BJ (cell line): ENCODE data around the gene RS1. TPM values are rescaled to one million over a fixed set of nuclear protein-coding genes. Genes with fewer than 3 reads are reported as not detected.

Experiments used
- CTCF ChIA-PET: fragments of 350-600 bp; formaldehyde crosslinking; extraction: SDS; loops from one replicate; lab custom pipeline; 2021; ENCODE audit warnings: antibody characterized with exemption, inconsistent platforms; lab: Yijun Ruan, JAX
- POLR2A ChIA-PET: fragments of 300-600 bp; sonication (Branson Sonifier 250); formaldehyde crosslinking; extraction: SDS; loops from one replicate; lab custom pipeline; 2021; ENCODE audit warnings: antibody characterized with exemption; lab: Charles Lee
- DNase-seq: peaks from one replicate; pipeline ENCODE4 v3.0.0-alpha.2; 2011; ENCODE audit warnings: low read depth
- H3K27me3 ChIP-seq: 2 replicates; pipeline ENCODE4 v1.6.0; 2011; ENCODE audit warnings: low read length; ENCODE audit not compliant: control insufficient read depth, insufficient read depth
- H3K36me3 ChIP-seq: 2 replicates; pipeline ENCODE4 v1.5.1; 2011; ENCODE audit warnings: low read length; ENCODE audit not compliant: control insufficient read depth, insufficient read depth
- H3K4me3 ChIP-seq: 2 replicates; pipeline ENCODE4 v1.5.1; 2011; ENCODE audit warnings: low read depth, mild to moderate bottlenecking, control low read depth, low read length
- polyA plus RNA-seq: library from polyadenylated mRNA; depleted of rRNA; stranded (reverse); fragments of >200 nt; gene quantifications from 2 replicates; pipeline ENCODE4 v1.2.3, GENCODE V29; 2011
- TF ChIP-seq, protein P1 (sequence below): IDR thresholded peaks from 2 replicates; pipeline ENCODE4 v1.5.1; 2011; ENCODE audit warnings: low read depth, mild to moderate bottlenecking, control low read depth, inconsistent platforms, low read length, moderate library complexity; ENCODE audit not compliant: insufficient read depth

Gene RS1
- polyA plus RNA-seq, 1 experiment, result not detected

DNA sequence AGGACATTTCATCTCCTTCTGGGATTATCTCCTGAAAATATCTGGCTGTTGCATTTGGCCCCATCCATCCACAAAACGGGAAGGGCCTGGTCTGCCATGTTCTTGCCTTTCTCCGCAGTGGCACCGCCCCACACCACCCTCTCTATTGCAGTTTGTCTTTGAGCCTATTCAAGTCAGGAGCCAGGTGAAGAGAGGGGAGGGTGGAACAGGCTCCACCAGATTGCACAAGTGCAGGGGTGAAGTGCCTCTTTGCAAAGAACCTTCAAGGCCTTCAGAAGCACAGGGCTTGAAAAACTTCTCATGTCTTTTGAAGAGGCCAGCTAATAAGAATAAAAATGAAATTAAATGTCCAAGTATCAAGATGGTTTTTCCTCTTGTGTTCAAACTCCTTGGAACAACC is 28.7 kb downstream of the RS1 start:
- ChIA-PET POLR2A (no interaction called here), CTCF (no interaction called here)
- Histone ChIP-seq H3K36me3 (no peaks in the 10 kb centered on the region), H3K27me3 (no peaks in the 10 kb centered on the region), H3K4me3 (no peak overlapping the region)
- TF ChIP-seq, protein P1, sequence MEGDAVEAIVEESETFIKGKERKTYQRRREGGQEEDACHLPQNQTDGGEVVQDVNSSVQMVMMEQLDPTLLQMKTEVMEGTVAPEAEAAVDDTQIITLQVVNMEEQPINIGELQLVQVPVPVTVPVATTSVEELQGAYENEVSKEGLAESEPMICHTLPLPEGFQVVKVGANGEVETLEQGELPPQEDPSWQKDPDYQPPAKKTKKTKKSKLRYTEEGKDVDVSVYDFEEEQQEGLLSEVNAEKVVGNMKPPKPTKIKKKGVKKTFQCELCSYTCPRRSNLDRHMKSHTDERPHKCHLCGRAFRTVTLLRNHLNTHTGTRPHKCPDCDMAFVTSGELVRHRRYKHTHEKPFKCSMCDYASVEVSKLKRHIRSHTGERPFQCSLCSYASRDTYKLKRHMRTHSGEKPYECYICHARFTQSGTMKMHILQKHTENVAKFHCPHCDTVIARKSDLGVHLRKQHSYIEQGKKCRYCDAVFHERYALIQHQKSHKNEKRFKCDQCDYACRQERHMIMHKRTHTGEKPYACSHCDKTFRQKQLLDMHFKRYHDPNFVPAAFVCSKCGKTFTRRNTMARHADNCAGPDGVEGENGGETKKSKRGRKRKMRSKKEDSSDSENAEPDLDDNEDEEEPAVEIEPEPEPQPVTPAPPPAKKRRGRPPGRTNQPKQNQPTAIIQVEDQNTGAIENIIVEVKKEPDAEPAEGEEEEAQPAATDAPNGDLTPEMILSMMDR, result no peak
- no peak for DNase-seq

DNA sequence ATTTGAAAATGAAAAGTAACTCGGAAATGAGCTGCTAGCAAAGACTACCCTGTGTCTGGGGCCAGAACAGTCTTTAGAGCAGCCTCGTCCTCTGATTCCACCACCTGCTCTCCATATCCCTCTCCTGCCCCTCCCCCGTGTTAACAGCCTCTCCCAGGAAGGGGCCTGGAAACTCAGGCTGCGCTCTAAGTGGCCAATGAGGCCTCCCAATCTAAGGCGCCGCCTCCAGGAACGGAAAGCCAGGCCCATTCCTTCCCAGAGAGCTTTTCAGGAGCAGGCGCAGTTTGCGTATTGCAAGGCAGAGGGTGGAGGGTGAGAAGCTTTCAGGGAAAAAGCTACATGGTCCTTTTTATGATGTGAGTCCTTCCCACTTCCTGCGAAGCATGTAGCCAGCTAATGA is 31.2 kb downstream of the RS1 start:
- Histone ChIP-seq H3K27me3 (no peaks in the 10 kb centered on the region), H3K36me3 (no peaks in the 10 kb centered on the region), H3K4me3 (no peak overlapping the region)
- TF ChIP-seq, protein P1, result no peak
- DNase-seq, result no peak
- CTCF ChIA-PET, result no interaction called here
- POLR2A ChIA-PET, result no interaction called here

DNA sequence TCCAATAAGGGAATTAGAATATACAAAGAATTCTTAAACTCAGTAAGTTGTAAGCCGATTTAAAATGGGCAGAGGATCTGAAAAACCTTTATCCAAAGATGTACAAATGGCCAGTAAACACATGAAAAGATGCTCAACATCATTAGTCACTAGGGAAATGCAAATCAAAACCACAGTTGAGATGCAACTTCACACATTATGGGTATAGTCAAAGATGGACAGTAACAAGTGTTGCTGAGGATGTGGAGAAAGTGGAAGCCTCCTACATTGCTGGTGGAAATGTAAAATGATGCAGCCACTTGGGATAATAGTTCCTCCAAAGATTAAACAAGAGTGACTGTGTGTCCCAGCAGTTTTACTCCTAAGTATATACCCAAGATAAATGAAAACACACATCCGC is 32.6 kb downstream of the RS1 start:
- DNase-seq, result no peak
- ChIA-PET POLR2A (no interaction called here), CTCF (no interaction called here)
- TF ChIP-seq, protein P1, result no peak
- Histone ChIP-seq H3K4me3 (no peak overlapping the region), H3K36me3 (no peaks in the 10 kb centered on the region), H3K27me3 (no peaks in the 10 kb centered on the region)

DNA sequence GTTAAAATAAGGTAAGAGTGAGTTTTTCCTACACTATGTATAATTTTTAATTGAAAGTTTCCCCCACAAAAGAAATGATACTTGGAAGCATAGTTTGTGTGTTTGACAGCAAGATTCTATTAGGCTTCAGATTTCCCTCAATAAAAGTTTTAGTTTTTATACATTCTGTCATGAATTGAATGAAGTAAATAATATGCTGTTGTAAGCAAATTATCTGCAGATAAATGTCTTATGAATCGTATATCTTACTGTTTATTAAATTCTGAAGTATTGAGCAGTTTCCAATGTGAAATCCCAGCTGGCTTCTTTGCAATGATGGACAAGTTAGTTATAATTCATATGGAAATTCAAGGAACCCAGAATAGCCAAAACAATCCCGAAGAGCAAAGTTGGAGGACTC is 33.5 kb downstream of the RS1 start:
- Histone ChIP-seq H3K4me3 (no peak overlapping the region), H3K27me3 (no peaks in the 10 kb centered on the region), H3K36me3 (no peaks in the 10 kb centered on the region)
- DNase-seq, result no peak
- ChIA-PET POLR2A (no interaction called here), CTCF (no interaction called here)
- TF ChIP-seq, protein P1, result no peak

DNA sequence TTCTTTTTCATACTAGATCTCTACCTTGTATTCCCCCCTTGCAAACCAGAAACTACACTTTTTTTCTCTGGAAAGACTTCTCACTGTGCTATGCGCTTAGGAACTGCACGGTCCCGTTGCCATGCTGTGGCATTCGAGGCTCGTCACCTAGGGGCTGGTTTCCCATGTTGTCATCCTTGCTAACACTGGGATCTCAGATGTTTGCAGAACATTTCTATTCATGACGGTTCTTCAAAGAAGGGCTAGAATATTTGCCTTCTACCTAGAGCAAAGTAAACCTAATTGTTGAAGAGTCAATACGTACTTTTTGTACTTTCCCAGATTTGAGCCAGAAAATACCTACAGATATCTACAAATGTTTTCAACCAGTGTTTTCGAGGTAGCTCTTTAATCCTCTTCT is 41.0 kb downstream of the RS1 start:
- ChIA-PET CTCF (no interaction called here), POLR2A (no interaction called here)
- no peaks in the 10 kb centered on the region; the same call in 1 of the 2 replicates for H3K36me3 ChIP-seq
- no peak for DNase-seq
- no peak overlapping the region for H3K4me3 ChIP-seq
- TF ChIP-seq, protein P1, result no peak
- H3K27me3 ChIP-seq, result no peaks in the 10 kb centered on the region; the same call in 1 of the 2 replicates
